Lower lobe of right lung (tissue), 2 donors: ENCODE measurements around the gene PTPN14. TPM values are rescaled to one million over a fixed set of nuclear protein-coding genes. Genes with fewer than 3 reads are reported as not detected.

ENCODE experiments used
- ATAC-seq, 2 donors: fragments of 200-7000 bp; cut with Tn5 transposase; one replicate each; pipeline ENCODE4 v1.9.1; 2020 to 2022; ENCODE audit warnings: mild to moderate bottlenecking in 2 of 2, moderate library complexity in 2 of 2
- DNase-seq: peaks from one replicate; pipeline ENCODE4 v3.0.0-alpha.2; 2020
- H3K27ac ChIP-seq: fragments of 200-600 bp; one replicate; pipeline ENCODE4 v1.8.0; 2022
- H3K27me3 ChIP-seq: fragments of 200-600 bp; one replicate; pipeline ENCODE4 v1.8.0; 2022; ENCODE audit warnings: low read depth
- H3K36me3 ChIP-seq: fragments of 200-600 bp; one replicate; pipeline ENCODE4 v1.8.0; 2022; ENCODE audit warnings: mild to moderate bottlenecking
- H3K4me1 ChIP-seq: fragments of 200-600 bp; one replicate; pipeline ENCODE4 v1.8.0; 2022
- H3K4me3 ChIP-seq: fragments of 200-600 bp; one replicate; pipeline ENCODE4 v1.8.0; 2022; ENCODE audit warnings: mild to moderate bottlenecking
- H3K9me3 ChIP-seq: fragments of 200-600 bp; one replicate; pipeline ENCODE4 v1.8.0; 2022
- CTCF ChIP-seq: fragments of 200-600 bp; IDR thresholded peaks from one replicate; pipeline ENCODE4 v1.8.0; 2022; ENCODE audit warnings: antibody characterized with exemption, mild to moderate bottlenecking
- intact Hi-C: fragments of 100-400 bp; cut with DNase I; formaldehyde crosslinking; loops from one replicate; pipeline ENCODE4 v1.11.0; 2022
- total RNA-seq: library from RNA; stranded (reverse); fragmentation: NEBNext Ultra II Directional; extraction: Animal tissue kit (Norgen Biotek cat#: 25700); gene quantifications from one replicate; pipeline ENCODE4 v1.2.1, GENCODE V29; 2021
- donor health status: DM: no; HTN: yes; CAD: no; lungs with severe emphysema.

PTPN14 gene
- total RNA-seq, 1 donor from 2014 or later = 34.1 TPM

GRCh38 chr1:214404154-214404553 is 147.2 kb downstream of the PTPN14 start:
- H3K27me3 ChIP-seq = no peaks in the 10 kb centered on the region
- peaks cover 14% of the 10 kb centered on the region for H3K36me3 ChIP-seq
- H3K27ac ChIP-seq = no peak overlapping the region
- no peaks in the 10 kb centered on the region for H3K9me3 ChIP-seq
- DNase-seq (no peak), ATAC-seq (no peak)
- H3K4me1 ChIP-seq = peaks cover 12% of the 10 kb centered on the region
- intact Hi-C loops = no loop called here
- H3K4me3 ChIP-seq = no peak overlapping the region
- no peak for TF ChIP-seq CTCF

GRCh38 chr1:214403431-214403830 is 148.0 kb downstream of the PTPN14 start:
- ATAC-seq (no peak), DNase-seq (no peak)
- no peak for TF ChIP-seq CTCF
- H3K27me3 ChIP-seq = no peaks in the 10 kb centered on the region
- H3K4me3 ChIP-seq = no peak overlapping the region
- intact Hi-C loops = no loop called here
- peaks cover 14% of the 10 kb centered on the region for H3K36me3 ChIP-seq
- peaks cover 12% of the 10 kb centered on the region for H3K4me1 ChIP-seq
- H3K9me3 ChIP-seq = no peaks in the 10 kb centered on the region
- no peak overlapping the region for H3K27ac ChIP-seq

- Histone ChIP-seq H3K27me3 (no peaks in the 10 kb centered on the region), H3K4me1 (peaks cover 12% of the 10 kb centered on the region), H3K36me3 (peaks cover 14% of the 10 kb centered on the region), H3K9me3 (no peaks in the 10 kb centered on the region), H3K4me3 (no peak overlapping the region), H3K27ac (no peak overlapping the region)
- TF ChIP-seq CTCF = no peak
- DNase-seq (no peak), ATAC-seq (no peak)
- intact Hi-C loops = no loop called here
Observed at GRCh38 chr1:214402613-214403083, 148.8 kb downstream of the PTPN14 start.

GRCh38 chr1:214401666-214402065 is 149.7 kb downstream of the PTPN14 start:
- H3K36me3 ChIP-seq = peaks cover 14% of the 10 kb centered on the region
- peaks cover 12% of the 10 kb centered on the region for H3K4me1 ChIP-seq
- no peak for TF ChIP-seq CTCF
- ATAC-seq = no peak
- no peak for DNase-seq
- no peak overlapping the region for H3K4me3 ChIP-seq
- H3K27ac ChIP-seq = no peak overlapping the region
- intact Hi-C loops = no loop called here
- no peaks in the 10 kb centered on the region for H3K9me3 ChIP-seq
- H3K27me3 ChIP-seq = no peaks in the 10 kb centered on the region

- Histone ChIP-seq H3K9me3 (no peaks in the 10 kb centered on the region), H3K36me3 (peaks cover 14% of the 10 kb centered on the region), H3K4me3 (no peak overlapping the region), H3K27ac (no peak overlapping the region), H3K27me3 (no peaks in the 10 kb centered on the region), H3K4me1 (peaks cover 12% of the 10 kb centered on the region)
- DNase-seq (no peak), ATAC-seq (no peak)
- intact Hi-C loops = no loop called here
- TF ChIP-seq CTCF = no peak
Observed at GRCh38 chr1:214400131-214400530, 151.3 kb downstream of the PTPN14 start.

- H3K4me3 ChIP-seq = no peak overlapping the region
- H3K27ac ChIP-seq = no peak overlapping the region
- H3K27me3 ChIP-seq = no peaks in the 10 kb centered on the region
- DNase-seq (no peak), ATAC-seq (no peak)
- no peaks in the 10 kb centered on the region for H3K4me1 ChIP-seq
- intact Hi-C loops = no loop called here
- no peak for TF ChIP-seq CTCF
- H3K9me3 ChIP-seq = no peaks in the 10 kb centered on the region
- peaks cover 14% of the 10 kb centered on the region for H3K36me3 ChIP-seq
Observed at GRCh38 chr1:214398490-214398889, 152.9 kb downstream of the PTPN14 start.
